Keratinocyte (primary cell): Measurements from ENCODE around the gene OLFM3. TPM values are rescaled to one million over a fixed set of nuclear protein-coding genes. Genes with fewer than 3 reads are reported as not detected.

Source experiments
- DNase-seq: peaks from one replicate; pipeline ENCODE4 v3.0.0-alpha.2; 2011; ENCODE audit warnings: low read depth, missing footprints, low spot score
- FAIRE-seq: peaks from 2 replicates; lab custom pipeline; 2011; peaks lifted over from hg19 to GRCh38; lab: Jason Lieb, UNC
- H2AFZ ChIP-seq: 2 replicates; pipeline ENCODE4 v1.6.0; 2012; ENCODE audit warnings: low read length, control low read depth, inconsistent platforms; ENCODE audit not compliant: control insufficient read depth
- H3K27ac ChIP-seq: 2 replicates; pipeline ENCODE4 v1.5.1; 2011; ENCODE audit warnings: low read length; ENCODE audit not compliant: control insufficient read depth, insufficient read depth
- H3K27me3 ChIP-seq: 3 replicates; pipeline ENCODE4 v1.6.0; 2011; ENCODE audit warnings: low read length; ENCODE audit not compliant: control insufficient read depth, insufficient read depth; ENCODE audit errors: extremely low read depth
- H3K36me3 ChIP-seq, 2 experiments: 2 replicates in 1 of 2; 3 replicates in 1 of 2; pipeline ENCODE4 v1.5.1; 2011; ENCODE audit warnings: low read length in 2 of 2, mild to moderate bottlenecking in 1 of 2; ENCODE audit not compliant: control insufficient read depth in 2 of 2, insufficient read depth in 2 of 2; ENCODE audit errors: extremely low read depth in 1 of 2
- H3K4me1 ChIP-seq: 3 replicates; pipeline ENCODE4 v1.5.1; 2011; ENCODE audit warnings: low read length; ENCODE audit not compliant: control insufficient read depth, insufficient read depth; ENCODE audit errors: extremely low read depth
- H3K4me2 ChIP-seq: 3 replicates; pipeline ENCODE4 v1.6.0; 2011; ENCODE audit warnings: low read depth, low read length; ENCODE audit not compliant: control insufficient read depth, insufficient read depth; ENCODE audit errors: extremely low read depth
- H3K4me3 ChIP-seq, 3 experiments: fragments of 200-600 bp in 1 of 3; sonication (generic) in 1 of 3; 2 replicates in 2 of 3; 3 replicates in 1 of 3; pipeline ENCODE4 v1.5.1; 2011 to 2016; ENCODE audit warnings: low read length in 3 of 3, mild to moderate bottlenecking in 3 of 3, control low read depth in 2 of 3, inconsistent platforms in 1 of 3, low read depth in 1 of 3, mixed read lengths in 1 of 3, mixed run types in 1 of 3, moderate library complexity in 1 of 3; ENCODE audit not compliant: control insufficient read depth in 2 of 3, insufficient read depth in 2 of 3; ENCODE audit errors: extremely low read depth in 1 of 3
- H3K79me2 ChIP-seq: 2 replicates; pipeline ENCODE4 v1.6.0; 2012; ENCODE audit warnings: low read length; ENCODE audit not compliant: control insufficient read depth, insufficient read depth
- H3K9ac ChIP-seq: 3 replicates; pipeline ENCODE4 v1.6.0; 2011; ENCODE audit warnings: low read length; ENCODE audit not compliant: control insufficient read depth, insufficient read depth; ENCODE audit errors: extremely low read depth
- H3K9me1 ChIP-seq: 3 replicates; pipeline ENCODE4 v1.6.0; 2011; ENCODE audit warnings: low read length; ENCODE audit not compliant: control insufficient read depth, insufficient read depth; ENCODE audit errors: extremely low read depth
- H3K9me3 ChIP-seq: 2 replicates; pipeline ENCODE4 v1.5.1; 2012; ENCODE audit warnings: low read depth, low read length; ENCODE audit not compliant: control insufficient read depth
- H4K20me1 ChIP-seq: 3 replicates; pipeline ENCODE4 v1.6.0; 2011; ENCODE audit warnings: low read length; ENCODE audit not compliant: control insufficient read depth, insufficient read depth; ENCODE audit errors: extremely low read depth
- CTCF ChIP-seq, 3 experiments: IDR thresholded peaks in 1 of 3; conservative IDR thresholded peaks in 1 of 3; optimal IDR thresholded peaks in 1 of 3; 2 replicates in 2 of 3; 3 replicates in 1 of 3; pipeline versions ENCODE3 to v1.5.1; 2011; ENCODE audit warnings: low read length in 3 of 3, mild to moderate bottlenecking in 3 of 3, moderate library complexity in 2 of 3, control low read depth in 1 of 3, inconsistent platforms in 1 of 3; ENCODE audit not compliant: insufficient read depth in 2 of 3; ENCODE audit errors: extremely low read depth in 1 of 3
- EZH2 ChIP-seq: IDR thresholded peaks from one replicate; pipeline ENCODE4 v1.6.1; 2012; ENCODE audit warnings: inconsistent platforms, mild to moderate bottlenecking, low read length, moderate library complexity
- dilution Hi-C: fragments of 300-500 bp; cut with MboI; formaldehyde crosslinking; loops from one replicate; pipeline ENCODE4 v1.7.0; 2020; ENCODE audit warnings: low sequenced_read_pairs; ENCODE audit not compliant: extremely low pct_ligation_motif_present
- polyA plus RNA-seq, 5 experiments: library from polyadenylated mRNA; depleted of rRNA in 3 of 5; stranded (reverse) in 3 of 5; stranded (forward) in 1 of 5; unstranded in 1 of 5; fragments of >200 nt; gene quantifications; 1 replicate in 1 of 5; 2 replicates in 3 of 5; 3 replicates in 1 of 5; pipeline versions ENCODE4 v1.2.1 to v1.2.3, GENCODE V29; 2011 to 2012; ENCODE audit warnings: missing spikeins in 2 of 5, low read depth in 1 of 5, low replicate concordance in 1 of 5

OLFM3 gene
- polyA plus RNA-seq, 1 donor (not counting 4 experiments of a cell fraction or from before 2014, with no cell fraction given), result not detected

- Histone ChIP-seq H3K9me1 (no peaks in the 10 kb centered on the region), H2AFZ (no peak overlapping the region), H3K27ac (no peak overlapping the region), H3K9ac (no peak overlapping the region), H3K79me2 (no peaks in the 10 kb centered on the region), H3K27me3 (no peaks in the 10 kb centered on the region), H3K36me3 (no peaks in the 10 kb centered on the region), H4K20me1 (no peaks in the 10 kb centered on the region), H3K4me1 (no peaks in the 10 kb centered on the region), H3K4me2 (no peak overlapping the region), H3K4me3 (no peak overlapping the region), H3K9me3 (no peaks in the 10 kb centered on the region)
- DNase-seq, result no peak
- TF ChIP-seq EZH2 (no peak), CTCF (optimal IDR thresholded peaks at IDR 0.05 in 1 of 3, IDR thresholded peaks at IDR 0.05 in 1 of 3, conservative IDR thresholded peaks at IDR 0.05 in 1 of 3; ENCODE audit: extremely low read depth in 1 of 3, insufficient read depth in 2 of 3, low read length in 3 of 3) (no peak)
- no peak for FAIRE-seq
- dilution Hi-C loops, result no loop called here
These were observed 170.3 kb downstream of the OLFM3 start for GRCh38 chr1:101826416-101826815.

GRCh38 chr1:101820071-101820470 lies 176.7 kb downstream of the OLFM3 start:
- H3K9ac ChIP-seq, result no peak overlapping the region
- DNase-seq (no peak), FAIRE-seq (no peak)
- H3K9me3 ChIP-seq, result no peaks in the 10 kb centered on the region
- H3K27ac ChIP-seq, result no peak overlapping the region
- H3K4me1 ChIP-seq, result no peaks in the 10 kb centered on the region
- no peak overlapping the region for H3K4me3 ChIP-seq
- H2AFZ ChIP-seq, result no peak overlapping the region
- no peaks in the 10 kb centered on the region for H3K27me3 ChIP-seq
- no peaks in the 10 kb centered on the region for H3K79me2 ChIP-seq
- TF ChIP-seq CTCF (optimal IDR thresholded peaks at IDR 0.05 in 1 of 3, IDR thresholded peaks at IDR 0.05 in 1 of 3, conservative IDR thresholded peaks at IDR 0.05 in 1 of 3; ENCODE audit: extremely low read depth in 1 of 3, insufficient read depth in 2 of 3, low read length in 3 of 3) (peak in 1 of 3 experiments; percentile 32), EZH2 (no peak)
- dilution Hi-C loops, result no loop called here
- H3K36me3 ChIP-seq, result no peaks in the 10 kb centered on the region
- H3K4me2 ChIP-seq, result no peak overlapping the region
- no peaks in the 10 kb centered on the region for H3K9me1 ChIP-seq
- no peaks in the 10 kb centered on the region for H4K20me1 ChIP-seq
